WTC11 (cell line): ENCODE measurements around the gene OCA2. TPM values are rescaled to one million over a fixed set of nuclear protein-coding genes. Genes with fewer than 3 reads are reported as not detected.

Source experiments
- ATAC-seq: fragments of 200-7000 bp; cut with Tn5 transposase; 2 replicates; pipeline ENCODE4 v1.10.0; 2021; ENCODE audit warnings: mild to moderate bottlenecking, moderate library complexity
- CTCF ChIA-PET: fragments of 300-600 bp; sonication (Branson Sonifier 250); formaldehyde crosslinking; loops from one replicate; lab custom pipeline; 2021; ENCODE audit warnings: antibody characterized with exemption; lab: Charles Lee
- POLR2A ChIA-PET: fragments of 350-600 bp; sonication (Branson Sonifier 250); formaldehyde crosslinking; loops from one replicate; lab custom pipeline; 2021; ENCODE audit warnings: antibody characterized with exemption; lab: Charles Lee
- DNase-seq: peaks from one replicate; pipeline ENCODE4 v3.0.0; 2021; ENCODE audit warnings: low spot score
- H3K27ac Mint-ChIP-seq: 2 replicates; pipeline ENCODE4 v1.8.0; 2021; ENCODE audit warnings: mixed read lengths
- H3K27me3 Mint-ChIP-seq: 2 replicates; pipeline ENCODE4 v1.8.0; 2021; ENCODE audit warnings: low read depth, mild to moderate bottlenecking, moderate library complexity, mixed read lengths
- H3K36me3 Mint-ChIP-seq: 2 replicates; pipeline ENCODE4 v1.8.0; 2021; ENCODE audit warnings: mixed read lengths
- H3K4me1 Mint-ChIP-seq: 2 replicates; pipeline ENCODE4 v1.8.0; 2022; ENCODE audit warnings: mixed read lengths
- H3K4me3 Mint-ChIP-seq: 2 replicates; pipeline ENCODE4 v1.8.0; 2021; ENCODE audit warnings: mild to moderate bottlenecking, moderate library complexity, mixed read lengths
- H3K9me3 Mint-ChIP-seq: 2 replicates; pipeline ENCODE4 v1.8.0; 2021; ENCODE audit warnings: mixed read lengths
- AFF4 ChIP-seq: sonication (generic); formaldehyde crosslinking; IDR thresholded peaks from 2 replicates; pipeline ENCODE4 v1.8.1; 2023; ENCODE audit warnings: mild to moderate bottlenecking, missing genetic modification reagents, borderline replicate concordance
- ATF6 ChIP-seq: sonication (generic); formaldehyde crosslinking; IDR thresholded peaks from 2 replicates; pipeline ENCODE4 v1.8.1; 2023; ENCODE audit warnings: mild to moderate bottlenecking, missing genetic modification reagents
- CDX4 ChIP-seq: fragments of 250-450 bp; sonication (Bioruptor Pico); IDR thresholded peaks from 2 replicates; pipeline ENCODE4 v1.9.0; 2021; ENCODE audit warnings: moderate library complexity, mild to moderate bottlenecking, inconsistent platforms, borderline replicate concordance
- FOXP4 ChIP-seq: sonication (generic); formaldehyde crosslinking; IDR thresholded peaks from 2 replicates; pipeline ENCODE4 v1.8.0; 2022; ENCODE audit warnings: mild to moderate bottlenecking, missing genetic modification reagents
- KAT7 ChIP-seq: sonication (generic); formaldehyde crosslinking; IDR thresholded peaks from 2 replicates; pipeline ENCODE4 v1.8.1; 2023; ENCODE audit warnings: missing genetic modification reagents, mild to moderate bottlenecking, borderline replicate concordance
- MAX ChIP-seq: sonication (generic); formaldehyde crosslinking; IDR thresholded peaks from 2 replicates; pipeline ENCODE4 v1.8.0; 2022; ENCODE audit warnings: mild to moderate bottlenecking, missing genetic modification reagents
- MXD4 ChIP-seq: fragments of 250-450 bp; sonication (Bioruptor Pico); IDR thresholded peaks from 2 replicates; pipeline ENCODE4 v1.8.0; 2021; ENCODE audit warnings: mild to moderate bottlenecking, moderate library complexity, borderline replicate concordance
- MYBL2 ChIP-seq: sonication (generic); formaldehyde crosslinking; IDR thresholded peaks from 2 replicates; pipeline ENCODE4 v1.8.1; 2023; ENCODE audit warnings: mild to moderate bottlenecking, moderate library complexity, missing genetic modification reagents
- SP1 ChIP-seq: sonication (generic); formaldehyde crosslinking; conservative IDR thresholded peaks from 2 replicates; pipeline ENCODE4 v1.8.1; 2022; ENCODE audit warnings: missing genetic modification reagents
- TP53 ChIP-seq: sonication (generic); formaldehyde crosslinking; IDR thresholded peaks from 2 replicates; pipeline ENCODE4 v1.8.1; 2023; ENCODE audit warnings: mild to moderate bottlenecking, missing genetic modification reagents
- ZMAT4 ChIP-seq: fragments of 250-450 bp; sonication (Bioruptor Pico); IDR thresholded peaks from 2 replicates; pipeline ENCODE4 v1.9.0; 2021; ENCODE audit warnings: mild to moderate bottlenecking
- ZNF138 ChIP-seq: sonication (generic); formaldehyde crosslinking; conservative IDR thresholded peaks from 2 replicates; pipeline ENCODE4 v1.8.1; 2022; ENCODE audit warnings: mild to moderate bottlenecking, moderate library complexity, missing genetic modification reagents
- total RNA-seq: library from RNA; stranded (reverse); gene quantifications from 3 replicates; pipeline ENCODE4 v1.2.3, GENCODE V29; 2021
- TF ChIP-seq, protein P1 (sequence below): sonication (generic); formaldehyde crosslinking; IDR thresholded peaks from 2 replicates; pipeline ENCODE4 v1.8.0; 2023; ENCODE audit warnings: missing genetic modification reagents

The OCA2 gene
- total RNA-seq, 1 experiment from 2014 or later: 0.39 TPM

GRCh38 chr15:28096411-28096669, 2.8 kb downstream of the OCA2 start:
- Mint-ChIP-seq H3K36me3 (peaks cover 3% of the 10 kb centered on the region), H3K9me3 (peaks cover 3% of the 10 kb centered on the region), H3K4me1 (peaks cover 28% of the 10 kb centered on the region)
- no peak for DNase-seq
- CTCF ChIA-PET: interaction anchor here (1.1 to 4.0 kb wide), 5 partner anchors 30 to 415 kb away, joined by 3 to 20 read pairs (median 4); no protein-coding TSS in a partner anchor
- TF ChIP-seq MXD4 (CRISPR knock-in tag) (no peak), SP1 (CRISPR knock-in tag) (0 out of 2 replicates have a peak, but pooled peaks have one; percentile 5)
- TF ChIP-seq, all 79 proteins: peak for 1
- POLR2A ChIA-PET: no interaction called here
- no peak overlapping the region for H3K27ac Mint-ChIP-seq
- ATAC-seq: no peak
- peak overlapping the region; percentile 78 for H3K4me3 Mint-ChIP-seq
- peaks cover 93% of the 10 kb centered on the region for H3K27me3 Mint-ChIP-seq

DNA sequence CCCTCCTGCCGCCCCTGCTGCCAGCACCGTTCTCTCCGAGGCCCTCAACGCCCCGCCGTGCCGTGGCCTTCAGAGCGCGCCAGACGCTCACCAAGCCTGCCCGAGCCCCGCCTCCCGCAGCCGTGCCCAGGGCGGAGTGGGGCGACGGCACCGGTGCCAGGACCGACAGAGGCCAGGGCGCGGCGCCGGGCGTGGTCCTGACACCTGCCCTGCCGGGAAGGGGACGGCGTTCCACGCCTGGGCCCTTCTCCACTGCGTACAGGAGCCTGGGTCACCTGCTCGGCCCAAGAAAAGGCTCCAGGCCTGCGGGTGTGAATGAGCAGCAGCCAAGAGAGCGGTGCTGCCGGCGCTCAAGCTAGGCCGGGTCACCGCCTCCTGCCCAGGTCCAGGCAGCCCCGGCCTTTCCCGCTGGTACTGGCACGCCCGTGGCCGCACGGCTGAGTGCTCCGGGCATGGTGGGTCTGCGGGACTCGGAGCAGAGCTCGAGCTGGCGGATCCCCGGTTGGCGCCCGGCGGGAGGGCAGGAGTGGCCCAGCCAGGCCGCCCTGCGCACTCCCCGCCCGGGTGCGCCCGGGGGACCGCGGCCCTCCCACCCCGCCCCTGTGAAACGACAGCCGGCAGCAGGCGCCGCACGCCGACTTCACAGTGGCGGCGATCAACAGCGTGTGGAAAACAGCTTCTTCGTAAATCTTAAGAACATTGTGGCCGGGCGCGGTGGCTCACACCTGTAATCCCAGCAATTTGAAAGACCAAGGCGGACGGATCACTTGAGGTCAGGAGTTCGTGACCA, 4.2 kb downstream of the OCA2 start:
- peaks cover 85% of the 10 kb centered on the region for H3K27me3 Mint-ChIP-seq
- no peak for TF ChIP-seq ATF6
- TF ChIP-seq MAX (CRISPR knock-in tag): peak; percentile 22; the same call in 1 of the 2 replicates
- TF ChIP-seq ZMAT4 (CRISPR knock-in tag): no peak
- peak; percentile 47; the same call in 1 of the 2 replicates for TF ChIP-seq FOXP4
- 0 out of 2 replicates have a peak, but pooled peaks have one; percentile 26 for TF ChIP-seq SP1 (CRISPR knock-in tag)
- TF ChIP-seq, protein P1, sequence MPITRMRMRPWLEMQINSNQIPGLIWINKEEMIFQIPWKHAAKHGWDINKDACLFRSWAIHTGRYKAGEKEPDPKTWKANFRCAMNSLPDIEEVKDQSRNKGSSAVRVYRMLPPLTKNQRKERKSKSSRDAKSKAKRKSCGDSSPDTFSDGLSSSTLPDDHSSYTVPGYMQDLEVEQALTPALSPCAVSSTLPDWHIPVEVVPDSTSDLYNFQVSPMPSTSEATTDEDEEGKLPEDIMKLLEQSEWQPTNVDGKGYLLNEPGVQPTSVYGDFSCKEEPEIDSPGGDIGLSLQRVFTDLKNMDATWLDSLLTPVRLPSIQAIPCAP: no peak
- ChIA-PET POLR2A (no interaction called here), CTCF (interaction anchor here (0.5 to 4.0 kb wide), 5 partner anchors 9 to 214 kb away, joined by 3 to 20 read pairs (median 5); no protein-coding TSS in a partner anchor)
- peak overlapping the region; percentile 78 for H3K4me3 Mint-ChIP-seq
- peaks cover 17% of the 10 kb centered on the region for H3K9me3 Mint-ChIP-seq
- H3K4me1 Mint-ChIP-seq: peaks cover 28% of the 10 kb centered on the region
- H3K27ac Mint-ChIP-seq: no peak overlapping the region
- peaks cover 6% of the 10 kb centered on the region for H3K36me3 Mint-ChIP-seq
- ATAC-seq (peak; percentile 2), DNase-seq (peak; percentile 44)

- peaks cover 12% of the 10 kb centered on the region for H3K36me3 Mint-ChIP-seq
- POLR2A ChIA-PET: no interaction called here
- H3K4me1 Mint-ChIP-seq: peaks cover 23% of the 10 kb centered on the region
- peak overlapping the region; percentile 15 for H3K4me3 Mint-ChIP-seq
- H3K27ac Mint-ChIP-seq: no peak overlapping the region
- peaks cover 77% of the 10 kb centered on the region for H3K27me3 Mint-ChIP-seq
- TF ChIP-seq KAT7 (CRISPR knock-in tag) (no peak), TP53 (CRISPR knock-in tag) (0 out of 2 replicates have a peak, but pooled peaks have one; percentile 14)
- CTCF ChIA-PET: interaction anchor here (0.5 to 4.0 kb wide), 2 partner anchors 8 to 72 kb away, joined by 3 to 20 read pairs; no protein-coding TSS in a partner anchor
- no peak for ATAC-seq
- DNase-seq: no peak
- H3K9me3 Mint-ChIP-seq: peaks cover 26% of the 10 kb centered on the region
These were observed 5.2 kb downstream of the OCA2 start for GRCh38 chr15:28093752-28094535.

DNA sequence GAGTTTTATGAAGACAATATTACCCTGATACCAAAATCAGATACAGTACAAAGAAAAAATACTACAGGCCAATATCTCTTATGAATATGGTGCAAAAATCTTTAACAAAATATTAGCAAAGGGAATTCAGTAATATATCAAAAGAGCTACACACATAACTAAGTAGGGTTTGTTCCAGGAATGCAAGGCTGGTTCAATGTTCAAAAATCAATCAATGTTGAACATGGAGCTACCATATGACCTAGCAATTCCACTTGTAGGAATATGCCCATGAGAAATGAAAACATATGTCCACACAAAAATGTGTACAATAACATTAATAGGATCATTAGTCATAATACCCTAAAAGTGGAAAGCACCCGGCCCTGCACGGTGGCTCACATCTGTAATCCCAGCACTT, 7.8 kb downstream of the OCA2 start:
- Mint-ChIP-seq H3K9me3 (peaks cover 36% of the 10 kb centered on the region), H3K36me3 (peaks cover 18% of the 10 kb centered on the region), H3K4me3 (no peak overlapping the region), H3K27me3 (peaks cover 51% of the 10 kb centered on the region), H3K4me1 (peaks cover 13% of the 10 kb centered on the region)
- ATAC-seq: no peak
- TF ChIP-seq AFF4 (CRISPR knock-in tag): no peak
- TF ChIP-seq MYBL2 (CRISPR knock-in tag): no peak
- no peak for TF ChIP-seq CDX4 (CRISPR knock-in tag)
- TF ChIP-seq TP53 (CRISPR knock-in tag): no peak
- no peak for TF ChIP-seq ZNF138 (CRISPR knock-in tag)
- TF ChIP-seq, all 79 proteins: peak for 0
- ChIA-PET POLR2A (no interaction called here), CTCF (no interaction called here)
- H3K27ac Mint-ChIP-seq: no peak overlapping the region
- DNase-seq: no peak
